SU-DHL-6 (cell line): Measurements from ENCODE around the gene KCNAB2.

Experiments
- H2AFZ ChIP-seq: fragments of 200-600 bp; sonication (generic); 2 replicates; pipeline ENCODE4 v1.6.1; 2014; ENCODE audit warnings: low read depth, mild to moderate bottlenecking, moderate library complexity, mixed read lengths, antibody characterized with exemption, low read length; ENCODE audit not compliant: severe bottlenecking
- H3F3A ChIP-seq: fragments of 200-600 bp; shearing (Covaris generic); 2 replicates; pipeline ENCODE4 v1.6.0; 2016; ENCODE audit warnings: antibody characterized with exemption, mild to moderate bottlenecking; ENCODE audit not compliant: insufficient read depth
- H3K27ac ChIP-seq: fragments of 200-600 bp; sonication (generic); 2 replicates; pipeline ENCODE4 v1.5.1; 2016; ENCODE audit warnings: low read depth, mild to moderate bottlenecking, low read length, moderate library complexity, mixed read lengths
- H3K27me3 ChIP-seq: fragments of 200-600 bp; sonication (generic), shearing (Covaris generic); 2 replicates; pipeline ENCODE4 v1.6.0; 2014; ENCODE audit warnings: mild to moderate bottlenecking, low read length
- H3K36me3 ChIP-seq: fragments of 200-600 bp; sonication (generic); 2 replicates; pipeline ENCODE4 v1.6.1; 2014; ENCODE audit warnings: mild to moderate bottlenecking, low read length, mixed read lengths
- H3K4me2 ChIP-seq: fragments of 300-600, 200-600 bp; shearing (Covaris generic), sonication (generic); 2 replicates; pipeline ENCODE4 v1.6.0; 2014; ENCODE audit warnings: low read length, low read depth, mild to moderate bottlenecking; ENCODE audit not compliant: poor library complexity, severe bottlenecking
- H3K4me3 ChIP-seq: fragments of 200-600 bp; sonication (generic); 2 replicates; pipeline ENCODE4 v1.5.1; 2014; ENCODE audit warnings: antibody characterized with exemption, low read length, mild to moderate bottlenecking, mixed read lengths; ENCODE audit not compliant: insufficient read depth, poor library complexity, severe bottlenecking
- H3K79me2 ChIP-seq: fragments of 200-600 bp; sonication (generic); 2 replicates; pipeline ENCODE4 v1.6.1; 2014; ENCODE audit warnings: mild to moderate bottlenecking, low read length, moderate library complexity; ENCODE audit not compliant: insufficient read depth
- H3K9ac ChIP-seq: fragments of 200-600 bp; sonication (generic); 2 replicates; pipeline ENCODE4 v1.7.0; 2014; ENCODE audit warnings: mild to moderate bottlenecking, low read length
- H3K9me2 ChIP-seq: fragments of 200-600 bp; sonication (generic); replicated peaks from 2 replicates; pipeline ENCODE4 v1.6.1; 2014; ENCODE audit warnings: low read length; ENCODE audit not compliant: insufficient read depth
- H3K9me3 ChIP-seq: fragments of 200-600 bp; sonication (generic); 2 replicates; pipeline ENCODE4 v1.6.1; 2014; ENCODE audit warnings: low read length, mixed read lengths; ENCODE audit not compliant: insufficient read depth
- H4K20me1 ChIP-seq: fragments of 200-600 bp; sonication (generic); 2 replicates; pipeline ENCODE4 v1.6.1; 2014; ENCODE audit warnings: low read depth, mild to moderate bottlenecking, antibody characterized with exemption, low read length, moderate library complexity, mixed read lengths
- EZH2phosphoT487 ChIP-seq: fragments of 200-600 bp; sonication (generic), shearing (Covaris generic); conservative IDR thresholded peaks from 2 replicates; pipeline ENCODE4 v1.6.1; 2018; ENCODE audit warnings: mild to moderate bottlenecking, antibody characterized with exemption, low read length, moderate library complexity, mixed read lengths
- TF ChIP-seq, protein P1 (sequence below): fragments of 200-600 bp; sonication (generic); IDR thresholded peaks from one replicate; pipeline ENCODE4 v1.5.1; 2017; ENCODE audit warnings: antibody characterized with exemption, mild to moderate bottlenecking, low read length, moderate library complexity; ENCODE audit not compliant: insufficient read depth, poor library complexity, severe bottlenecking

Gene KCNAB2

GRCh38 chr1:6035303-6035702 lies 10.4 kb upstream of the KCNAB2 start:
- Histone ChIP-seq H3K4me2 (no peak overlapping the region), H3K27me3 (no peaks in the 10 kb centered on the region), H3F3A (no peaks in the 10 kb centered on the region), H2AFZ (no peak overlapping the region), H3K9me2 (no peaks in the 10 kb centered on the region), H4K20me1 (no peaks in the 10 kb centered on the region; the same call in 1 of the 2 replicates), H3K9ac (no peak overlapping the region), H3K4me3 (no peak overlapping the region), H3K79me2 (peaks cover 43% of the 10 kb centered on the region), H3K9me3 (no peaks in the 10 kb centered on the region), H3K27ac (no peak overlapping the region), H3K36me3 (no peaks in the 10 kb centered on the region)
- TF ChIP-seq, protein P1, sequence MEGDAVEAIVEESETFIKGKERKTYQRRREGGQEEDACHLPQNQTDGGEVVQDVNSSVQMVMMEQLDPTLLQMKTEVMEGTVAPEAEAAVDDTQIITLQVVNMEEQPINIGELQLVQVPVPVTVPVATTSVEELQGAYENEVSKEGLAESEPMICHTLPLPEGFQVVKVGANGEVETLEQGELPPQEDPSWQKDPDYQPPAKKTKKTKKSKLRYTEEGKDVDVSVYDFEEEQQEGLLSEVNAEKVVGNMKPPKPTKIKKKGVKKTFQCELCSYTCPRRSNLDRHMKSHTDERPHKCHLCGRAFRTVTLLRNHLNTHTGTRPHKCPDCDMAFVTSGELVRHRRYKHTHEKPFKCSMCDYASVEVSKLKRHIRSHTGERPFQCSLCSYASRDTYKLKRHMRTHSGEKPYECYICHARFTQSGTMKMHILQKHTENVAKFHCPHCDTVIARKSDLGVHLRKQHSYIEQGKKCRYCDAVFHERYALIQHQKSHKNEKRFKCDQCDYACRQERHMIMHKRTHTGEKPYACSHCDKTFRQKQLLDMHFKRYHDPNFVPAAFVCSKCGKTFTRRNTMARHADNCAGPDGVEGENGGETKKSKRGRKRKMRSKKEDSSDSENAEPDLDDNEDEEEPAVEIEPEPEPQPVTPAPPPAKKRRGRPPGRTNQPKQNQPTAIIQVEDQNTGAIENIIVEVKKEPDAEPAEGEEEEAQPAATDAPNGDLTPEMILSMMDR = no peak
- no peak for TF ChIP-seq EZH2phosphoT487

DNA sequence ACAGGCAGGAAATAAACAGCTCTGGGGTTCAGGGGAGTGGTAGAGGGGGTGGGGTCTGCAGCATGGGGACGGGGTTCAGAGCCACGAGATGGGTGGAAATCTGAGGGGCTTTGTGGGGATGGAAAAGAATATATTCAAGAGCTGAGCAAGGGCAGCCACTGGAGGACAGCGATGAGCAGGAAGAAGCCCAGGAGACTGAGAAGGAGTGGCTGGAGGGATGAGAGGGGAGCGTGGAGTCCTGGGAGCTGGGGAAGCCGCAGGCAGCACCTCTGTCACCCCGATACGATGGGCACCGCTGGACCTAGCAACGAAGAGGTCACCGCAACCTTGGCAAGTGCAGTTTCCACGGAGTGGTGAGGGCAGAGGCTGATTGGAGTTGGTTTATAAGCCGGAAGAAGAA lies 10.0 kb upstream of the KCNAB2 start:
- Histone ChIP-seq H3K79me2 (peaks cover 39% of the 10 kb centered on the region), H2AFZ (no peak overlapping the region), H3F3A (no peaks in the 10 kb centered on the region), H3K27me3 (no peaks in the 10 kb centered on the region), H3K4me3 (no peak overlapping the region), H3K9me2 (no peaks in the 10 kb centered on the region), H3K9ac (no peak overlapping the region), H4K20me1 (no peaks in the 10 kb centered on the region; the same call in 1 of the 2 replicates), H3K36me3 (no peaks in the 10 kb centered on the region), H3K4me2 (no peak overlapping the region), H3K9me3 (no peaks in the 10 kb centered on the region), H3K27ac (no peak overlapping the region)
- TF ChIP-seq, protein P1 = no peak
- TF ChIP-seq EZH2phosphoT487 = no peak

DNA sequence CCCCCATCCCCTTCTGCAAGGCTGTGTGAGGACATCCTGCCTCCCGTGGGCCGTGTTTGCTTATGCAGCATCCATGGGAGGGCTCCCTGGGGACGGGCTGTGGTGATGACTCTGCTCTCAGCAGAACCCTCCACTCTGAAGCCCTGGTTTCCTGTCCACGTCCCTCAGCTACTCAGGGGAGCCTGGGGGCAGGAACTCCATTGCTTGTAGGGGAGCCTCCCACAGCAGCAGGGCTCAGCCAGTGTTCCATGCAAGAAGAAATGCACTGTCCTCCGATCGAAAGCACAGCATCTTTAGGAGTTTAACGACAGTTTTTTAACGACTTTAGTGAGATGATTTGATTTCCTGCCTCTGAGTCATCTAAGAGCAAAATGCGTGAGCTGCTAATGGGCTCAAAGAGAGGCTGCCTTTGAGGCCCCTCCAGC lies 8.3 kb upstream of the KCNAB2 start:
- Histone ChIP-seq H3K4me2 (no peak overlapping the region), H4K20me1 (no peaks in the 10 kb centered on the region), H3K4me3 (no peak overlapping the region), H3K36me3 (no peaks in the 10 kb centered on the region), H3K9me2 (no peaks in the 10 kb centered on the region), H3F3A (no peaks in the 10 kb centered on the region), H3K27me3 (no peaks in the 10 kb centered on the region), H3K9me3 (no peaks in the 10 kb centered on the region), H3K79me2 (peaks cover 25% of the 10 kb centered on the region; the same call in 1 of the 2 replicates), H3K9ac (no peak overlapping the region), H3K27ac (no peak overlapping the region), H2AFZ (no peak overlapping the region)
- no peak for TF ChIP-seq EZH2phosphoT487
- TF ChIP-seq, protein P1 = no peak
